GM03348 (cell line): ENCODE results near the gene LRRC23.

Source experiments
- DNase-seq: peaks from one replicate; pipeline ENCODE4 v3.0.0; 2012; ENCODE audit warnings: low spot score

The LRRC23 gene

GRCh38 chr12:6943722-6944380, 39.2 kb downstream of the LRRC23 start, which contains the start of the genes C12orf57 and RNU7-1:
Gene C12orf57 (plus strand): TSS chr12:6944022. CDS start chr12:6944122, 100 bp downstream.
Gene RNU7-1 (plus strand): TSS chr12:6943816.
- DNase-seq = peak; percentile 82

- peak; percentile 93 for DNase-seq
Measured at GRCh38 chr12:6944381-6945186, 40.0 kb downstream of the LRRC23 start.

GRCh38 chr12:6945613-6946012, 41.0 kb downstream of the LRRC23 start:
- no peak for DNase-seq

GRCh38 chr12:6946033-6946919, 41.7 kb downstream of the LRRC23 start:
- DNase-seq = no peak

GRCh38 chr12:6946920-6947374, 42.3 kb downstream of the LRRC23 start:
- no peak for DNase-seq

GRCh38 chr12:6947615-6948014, 43.0 kb downstream of the LRRC23 start:
- DNase-seq = no peak

GRCh38 chr12:6948873-6949594, 44.4 kb downstream of the LRRC23 start:
- no peak for DNase-seq

GRCh38 chr12:6950401-6950801, 45.8 kb downstream of the LRRC23 start:
- DNase-seq = no peak

GRCh38 chr12:6950811-6951540, 46.4 kb downstream of the LRRC23 start, which contains the start of gene PTPN6:
Gene PTPN6 (plus strand): TSS chr12:6951356. CDS start chr12:6951513, 157 bp downstream.
- DNase-seq = no peak

- no peak for DNase-seq
Measured at GRCh38 chr12:6951551-6952120, 47.0 kb downstream of the LRRC23 start.

GRCh38 chr12:6952121-6952862, 47.7 kb downstream of the LRRC23 start:
- no peak for DNase-seq

GRCh38 chr12:6952863-6953441, 48.3 kb downstream of the LRRC23 start:
- no peak for DNase-seq

GRCh38 chr12:6953442-6954315, 49.1 kb downstream of the LRRC23 start:
- DNase-seq = no peak

GRCh38 chr12:6954316-6955107, 49.9 kb downstream of the LRRC23 start:
- DNase-seq = no peak

- DNase-seq = no peak
Measured at GRCh38 chr12:6955108-6956020, 50.7 kb downstream of the LRRC23 start.

GRCh38 chr12:6956021-6956727, 51.6 kb downstream of the LRRC23 start:
- no peak for DNase-seq
